GM12875 (cell line): ENCODE results near the gene CENPP.

Source experiments
- H3K4me3 ChIP-seq: one replicate; pipeline ENCODE4 v1.5.1; 2011; ENCODE audit warnings: low read depth, low read length, control low read depth
- CTCF ChIP-seq: IDR thresholded peaks from 2 replicates; pipeline ENCODE4 v1.5.1; 2011; ENCODE audit warnings: low read depth, mild to moderate bottlenecking, control low read depth, inconsistent platforms, low read length, moderate library complexity, borderline replicate concordance; ENCODE audit not compliant: insufficient read depth

Gene CENPP

GRCh38 chr9:92325269-92325990 lies at the start of gene CENPP, which contains the start of gene NOL8:
Gene CENPP, plus strand, starts transcription at chr9:92325953.
Gene NOL8, minus strand, starts transcription at chr9:92325350. Its CDS starts 1,189 bp downstream, at chr9:92324161.
- TF ChIP-seq CTCF, result no peak
- H3K4me3 ChIP-seq, result peak within 1 kb of the TSS; percentile 83

- no peak for TF ChIP-seq CTCF
- no peak overlapping the region for H3K4me3 ChIP-seq
Measured at GRCh38 chr9:92276331-92277032, 49.3 kb upstream of the CENPP start.

- no peak overlapping the region for H3K4me3 ChIP-seq
- no peak for TF ChIP-seq CTCF
Measured at GRCh38 chr9:92278110-92278509, 47.6 kb upstream of the CENPP start.

GRCh38 chr9:92279302-92279701 lies 46.5 kb upstream of the CENPP start:
- no peak for TF ChIP-seq CTCF

GRCh38 chr9:92289708-92290390 lies 35.9 kb upstream of the CENPP start:
- TF ChIP-seq CTCF, result no peak
- no peak overlapping the region for H3K4me3 ChIP-seq

More at GRCh38 chr9:92279302-92279701, 46.5 kb upstream of the CENPP start:
- no peak overlapping the region for H3K4me3 ChIP-seq

- no peak for TF ChIP-seq CTCF
- H3K4me3 ChIP-seq, result no peak overlapping the region
Measured at GRCh38 chr9:92290785-92291429, 34.8 kb upstream of the CENPP start.
